T-helper 2 cell treated with Interferon-gamma antibody and Interleukin-4, amounts not matched to agents 5 μg/mL and 100 μg/mL, for 36 hours (primary cell): ENCODE results near the gene CDH13.

Experiments
- DNase-seq: peaks from one replicate; pipeline ENCODE4 v3.0.0; 2021; ENCODE audit warnings: low spot score
- H3K27ac Mint-ChIP-seq: one replicate; pipeline ENCODE4 v1.8.0; 2021; ENCODE audit warnings: mild to moderate bottlenecking, mixed read lengths
- H3K27me3 Mint-ChIP-seq: one replicate; pipeline ENCODE4 v1.8.0; 2021; ENCODE audit warnings: low read depth, mixed read lengths
- H3K36me3 Mint-ChIP-seq: one replicate; pipeline ENCODE4 v1.8.0; 2021; ENCODE audit warnings: low read depth, mixed read lengths
- H3K4me1 Mint-ChIP-seq: one replicate; pipeline ENCODE4 v1.8.0; 2021; ENCODE audit warnings: low read depth, mixed read lengths
- H3K4me3 Mint-ChIP-seq: one replicate; pipeline ENCODE4 v1.8.0; 2022; ENCODE audit warnings: mild to moderate bottlenecking, moderate library complexity, mixed read lengths
- H3K9me3 Mint-ChIP-seq: one replicate; pipeline ENCODE4 v1.8.0; 2021; ENCODE audit warnings: mixed read lengths

CDH13 gene

GRCh38 chr16:83724585-83724984 is 1097.8 kb downstream of the CDH13 start:
- Mint-ChIP-seq H3K4me3 (no peak overlapping the region), H3K27ac (no peak overlapping the region), H3K36me3 (no peaks in the 10 kb centered on the region), H3K9me3 (peaks cover 13% of the 10 kb centered on the region), H3K4me1 (peaks cover 12% of the 10 kb centered on the region), H3K27me3 (no peaks in the 10 kb centered on the region)
- no peak for DNase-seq

DNA sequence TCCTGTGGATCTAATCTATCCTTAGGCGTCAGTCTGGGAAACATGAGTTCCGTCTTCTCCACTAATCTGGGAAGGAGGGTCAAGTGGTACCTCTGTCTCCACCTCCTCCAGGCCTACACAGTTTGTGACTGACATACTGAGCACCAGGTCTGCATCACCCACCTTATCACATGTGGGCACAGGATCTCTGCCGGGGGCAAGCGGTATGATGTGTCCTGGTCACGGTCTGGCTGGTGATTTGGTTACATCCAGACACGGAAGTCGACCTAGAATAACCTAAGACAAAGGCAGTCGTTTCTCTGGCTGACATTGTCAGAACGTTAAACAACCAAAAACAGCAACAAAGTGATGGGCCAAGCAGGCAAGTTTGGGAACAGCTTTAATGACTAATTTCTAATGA is 1098.5 kb downstream of the CDH13 start:
- no peak overlapping the region for H3K27ac Mint-ChIP-seq
- H3K4me3 Mint-ChIP-seq = no peak overlapping the region
- peaks cover 12% of the 10 kb centered on the region for H3K4me1 Mint-ChIP-seq
- no peaks in the 10 kb centered on the region for H3K27me3 Mint-ChIP-seq
- H3K9me3 Mint-ChIP-seq = peaks cover 13% of the 10 kb centered on the region
- H3K36me3 Mint-ChIP-seq = no peaks in the 10 kb centered on the region
- no peak for DNase-seq

GRCh38 chr16:83727018-83727417 is 1100.2 kb downstream of the CDH13 start:
- H3K4me1 Mint-ChIP-seq = peaks cover 12% of the 10 kb centered on the region
- peak overlapping the region; percentile 13 for H3K4me3 Mint-ChIP-seq
- H3K27me3 Mint-ChIP-seq = no peaks in the 10 kb centered on the region
- no peaks in the 10 kb centered on the region for H3K36me3 Mint-ChIP-seq
- peaks cover 23% of the 10 kb centered on the region for H3K9me3 Mint-ChIP-seq
- peak; percentile 18 for DNase-seq
- peak overlapping the region; percentile 18 for H3K27ac Mint-ChIP-seq

DNA sequence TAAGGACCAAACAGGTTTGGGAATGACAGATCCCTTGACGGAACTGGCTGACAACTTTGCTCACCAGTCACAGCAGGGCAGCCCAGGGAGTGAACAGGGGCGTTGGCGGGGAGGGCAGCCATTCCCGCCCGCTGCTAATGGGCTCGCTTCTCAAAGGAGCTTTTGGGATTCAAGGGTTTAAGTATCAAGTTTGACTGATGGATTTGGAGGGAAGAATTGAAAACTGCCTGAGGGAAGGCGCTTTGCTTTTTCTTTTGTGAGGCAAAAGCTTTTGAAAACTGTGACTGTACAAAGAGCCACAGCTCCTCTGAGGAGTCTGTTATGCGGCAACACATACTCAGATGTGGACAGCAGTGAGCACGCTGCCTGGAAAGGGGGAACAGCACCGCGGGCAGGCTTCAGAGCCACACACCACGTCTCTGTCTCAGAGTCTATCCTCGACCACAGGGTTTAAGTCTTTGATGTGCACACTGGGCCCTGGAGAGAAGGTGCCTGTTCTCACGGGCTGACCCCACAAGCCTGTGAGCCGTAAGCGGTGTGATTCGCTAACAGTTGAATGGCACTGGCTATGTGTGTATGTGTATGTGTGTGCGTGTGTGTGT is 1101.1 kb downstream of the CDH13 start:
- DNase-seq = no peak
- Mint-ChIP-seq H3K9me3 (peaks cover 23% of the 10 kb centered on the region), H3K36me3 (no peaks in the 10 kb centered on the region), H3K27ac (no peak overlapping the region), H3K27me3 (no peaks in the 10 kb centered on the region), H3K4me3 (no peak overlapping the region), H3K4me1 (peaks cover 12% of the 10 kb centered on the region)

DNA sequence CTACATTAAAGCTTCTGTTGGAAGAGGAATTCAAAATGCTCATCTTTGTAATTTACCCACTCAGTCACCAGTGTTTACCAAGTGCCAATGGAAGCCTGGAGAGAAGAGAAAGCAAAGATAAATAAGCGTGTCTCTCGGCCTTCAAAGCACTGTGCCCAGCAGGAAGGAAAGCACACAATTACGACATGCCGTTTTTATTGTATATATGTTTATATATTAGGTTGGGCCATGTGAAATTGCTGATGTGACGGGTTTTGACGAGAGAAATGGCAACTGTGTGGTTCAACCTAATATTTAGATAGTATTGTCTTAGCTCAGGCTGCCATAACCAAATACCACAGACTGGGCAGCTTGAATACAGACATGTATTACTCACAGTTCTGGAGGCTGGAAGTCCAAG is 1101.7 kb downstream of the CDH13 start:
- Mint-ChIP-seq H3K27me3 (no peaks in the 10 kb centered on the region), H3K4me1 (peaks cover 12% of the 10 kb centered on the region), H3K9me3 (peaks cover 23% of the 10 kb centered on the region), H3K36me3 (no peaks in the 10 kb centered on the region), H3K4me3 (no peak overlapping the region), H3K27ac (no peak overlapping the region)
- DNase-seq = no peak

- Mint-ChIP-seq H3K4me3 (no peak overlapping the region), H3K4me1 (peaks cover 10% of the 10 kb centered on the region), H3K36me3 (no peaks in the 10 kb centered on the region), H3K27ac (no peak overlapping the region), H3K9me3 (peaks cover 18% of the 10 kb centered on the region), H3K27me3 (no peaks in the 10 kb centered on the region)
- no peak for DNase-seq
Observed at GRCh38 chr16:83730812-83731211, 1104.0 kb downstream of the CDH13 start.

DNA sequence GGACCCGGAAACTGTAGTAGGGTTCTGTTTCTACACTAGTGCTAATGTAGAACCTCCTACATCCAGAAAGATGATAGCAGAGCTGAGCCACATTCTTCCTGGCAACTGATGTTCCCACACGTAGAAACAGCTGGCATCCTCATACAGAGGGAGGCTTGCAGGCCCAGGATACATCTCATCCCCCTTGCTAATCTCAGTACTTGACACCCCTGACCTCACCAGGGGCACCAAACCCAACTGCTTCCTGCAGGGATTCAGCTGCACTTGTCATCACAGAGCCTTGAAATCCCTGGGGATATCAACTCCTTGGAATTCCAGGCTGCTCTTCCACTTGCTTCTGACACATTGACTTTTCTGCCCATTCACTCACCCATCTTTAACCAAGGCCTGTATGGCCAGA is 1105.8 kb downstream of the CDH13 start:
- Mint-ChIP-seq H3K9me3 (peaks cover 27% of the 10 kb centered on the region), H3K27ac (no peak overlapping the region), H3K4me1 (no peaks in the 10 kb centered on the region), H3K4me3 (no peak overlapping the region), H3K27me3 (no peaks in the 10 kb centered on the region), H3K36me3 (no peaks in the 10 kb centered on the region)
- no peak for DNase-seq

DNA sequence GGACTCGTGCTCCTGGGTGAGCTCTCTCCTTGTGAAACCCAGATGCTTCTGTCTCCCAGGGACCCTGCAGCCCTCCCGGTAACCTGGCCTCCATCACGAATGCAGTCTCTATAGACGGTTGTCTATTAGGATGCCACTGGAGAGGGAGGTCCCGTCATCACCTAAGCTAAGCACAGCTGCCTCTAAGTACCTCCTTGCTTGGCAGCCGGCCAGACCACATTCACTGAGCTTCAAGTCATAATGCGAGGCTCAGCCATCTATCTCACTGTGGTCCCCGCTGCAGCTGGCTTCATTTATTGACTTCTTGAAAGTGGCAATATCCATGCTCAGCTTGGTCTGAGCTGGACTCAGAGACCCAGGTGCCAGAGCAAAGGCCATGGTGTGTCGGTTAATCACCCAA is 1106.5 kb downstream of the CDH13 start:
- Mint-ChIP-seq H3K4me1 (no peaks in the 10 kb centered on the region), H3K36me3 (no peaks in the 10 kb centered on the region), H3K4me3 (no peak overlapping the region), H3K27me3 (no peaks in the 10 kb centered on the region), H3K27ac (no peak overlapping the region), H3K9me3 (peaks cover 27% of the 10 kb centered on the region)
- no peak for DNase-seq

DNA sequence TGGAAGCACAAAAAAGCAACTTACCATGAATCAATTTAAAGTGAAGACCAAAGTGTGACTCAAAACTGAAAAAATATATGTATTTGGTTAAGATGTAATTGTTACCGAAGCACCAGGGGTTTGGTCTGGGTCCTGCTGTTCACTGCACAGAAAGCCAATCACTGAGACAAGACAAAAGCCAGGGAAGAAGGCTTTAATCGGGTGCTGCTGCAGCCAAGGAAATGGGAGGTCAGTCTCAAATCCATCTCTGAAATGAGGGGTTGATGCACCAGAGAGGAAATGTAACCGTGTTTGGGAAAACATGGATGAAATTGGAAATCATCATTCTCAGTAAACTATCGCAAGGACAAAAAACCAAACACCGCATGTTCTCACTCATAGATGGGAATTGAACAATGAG is 1107.4 kb downstream of the CDH13 start:
- H3K4me1 Mint-ChIP-seq = no peaks in the 10 kb centered on the region
- peaks cover 27% of the 10 kb centered on the region for H3K9me3 Mint-ChIP-seq
- no peak overlapping the region for H3K4me3 Mint-ChIP-seq
- no peak overlapping the region for H3K27ac Mint-ChIP-seq
- no peak for DNase-seq
- no peaks in the 10 kb centered on the region for H3K36me3 Mint-ChIP-seq
- H3K27me3 Mint-ChIP-seq = no peaks in the 10 kb centered on the region

DNA sequence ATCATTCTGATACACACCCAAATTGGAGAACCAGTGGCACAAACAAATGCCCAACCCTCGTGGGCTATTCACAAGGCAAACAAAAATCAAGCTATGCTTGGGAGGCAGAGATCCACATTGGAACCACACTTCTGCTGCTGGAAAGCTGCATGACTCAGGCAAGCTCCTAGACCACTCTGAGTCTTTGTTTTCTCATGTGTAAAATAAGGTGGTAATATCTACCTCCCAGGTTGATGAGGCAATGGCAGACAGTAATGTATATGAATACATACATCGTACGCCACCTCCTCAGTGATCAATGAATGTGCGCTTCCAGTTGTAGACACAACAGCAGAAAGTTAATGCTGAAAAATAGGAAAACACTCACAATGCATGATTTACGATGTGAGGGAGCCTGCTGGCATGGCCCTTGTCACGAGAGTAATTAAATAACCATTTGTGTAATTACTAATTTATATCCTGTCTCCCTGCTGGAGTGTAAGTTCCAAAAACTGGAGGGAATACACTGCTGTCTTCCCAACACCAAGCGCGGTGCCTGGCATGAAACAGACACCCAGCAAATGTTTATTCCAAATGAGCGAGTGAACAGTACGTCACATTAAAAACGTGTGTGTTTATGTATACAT is 1111.1 kb downstream of the CDH13 start:
- DNase-seq = no peak
- Mint-ChIP-seq H3K9me3 (peaks cover 17% of the 10 kb centered on the region), H3K4me1 (no peaks in the 10 kb centered on the region), H3K36me3 (no peaks in the 10 kb centered on the region), H3K27me3 (no peaks in the 10 kb centered on the region), H3K27ac (no peak overlapping the region), H3K4me3 (no peak overlapping the region)

- H3K4me3 Mint-ChIP-seq = no peak overlapping the region
Observed at GRCh38 chr16:83738923-83739503, 1112.2 kb downstream of the CDH13 start.

DNA sequence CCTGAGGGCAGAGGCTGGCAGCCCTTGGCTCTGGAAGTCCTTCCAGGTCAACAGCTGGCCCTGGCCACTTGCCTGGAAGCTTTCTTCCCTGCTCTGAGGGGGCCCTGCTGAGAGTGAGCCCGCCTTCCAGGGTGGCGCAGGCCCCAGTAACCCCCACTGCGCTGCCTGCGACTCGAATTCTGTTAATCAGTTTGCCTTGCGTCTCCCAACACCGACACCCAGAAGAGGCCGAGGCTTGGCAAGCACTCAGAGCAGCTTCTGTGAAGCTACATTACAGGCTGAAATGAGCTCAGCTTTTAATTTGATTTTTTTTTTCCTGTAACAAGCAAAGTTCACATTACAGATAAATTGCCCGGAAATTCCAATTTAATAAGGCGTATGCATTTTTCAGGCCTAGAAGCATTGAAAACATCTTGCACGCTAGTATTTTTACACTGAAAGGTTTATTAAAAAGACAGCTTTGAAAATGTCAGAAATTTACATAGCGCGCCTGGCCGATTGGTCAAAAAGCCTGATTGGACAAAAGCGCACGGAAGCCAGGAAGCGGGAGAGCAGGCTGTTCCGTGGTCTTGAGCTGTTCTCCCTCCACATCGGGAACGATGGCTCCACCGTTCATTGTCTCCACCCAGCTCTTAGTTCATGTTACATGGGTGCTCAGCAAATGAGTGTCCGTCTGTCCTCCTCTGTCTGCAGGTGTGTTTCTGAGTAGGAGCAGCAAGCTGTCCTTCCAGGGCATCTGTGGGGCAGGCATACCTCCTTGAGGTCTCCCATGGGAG is 1115.5 kb downstream of the CDH13 start:
- H3K27me3 Mint-ChIP-seq = no peaks in the 10 kb centered on the region

More at GRCh38 chr16:83738923-83739503, 1112.2 kb downstream of the CDH13 start:
- DNase-seq = no peak
- H3K36me3 Mint-ChIP-seq = no peaks in the 10 kb centered on the region
- H3K27me3 Mint-ChIP-seq = no peaks in the 10 kb centered on the region
- H3K9me3 Mint-ChIP-seq = peaks cover 14% of the 10 kb centered on the region
- no peak overlapping the region for H3K27ac Mint-ChIP-seq
- no peaks in the 10 kb centered on the region for H3K4me1 Mint-ChIP-seq

DNA sequence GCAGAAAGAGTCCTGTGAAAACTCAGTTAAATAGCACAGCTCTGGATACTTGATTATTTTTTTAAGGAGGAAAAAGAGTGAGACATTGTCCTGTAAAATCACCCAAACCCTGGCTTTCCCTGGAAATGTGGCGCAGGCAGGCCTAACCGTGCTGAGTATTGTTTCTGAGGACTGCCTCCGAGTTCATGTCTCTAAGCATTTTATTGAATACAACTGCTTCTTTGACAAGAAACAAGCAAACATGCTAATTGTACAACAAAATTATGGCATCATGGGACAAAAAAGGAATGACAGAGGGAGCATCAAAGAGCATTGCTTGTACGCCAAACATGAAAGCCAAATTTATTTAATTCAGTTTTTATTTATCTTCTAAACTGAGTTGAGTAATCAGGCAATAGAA is 1116.5 kb downstream of the CDH13 start:
- H3K9me3 Mint-ChIP-seq = no peaks in the 10 kb centered on the region
- DNase-seq = no peak

More for the DNA sequence above, 1115.5 kb downstream of the CDH13 start:
- Mint-ChIP-seq H3K4me1 (no peaks in the 10 kb centered on the region), H3K27ac (no peak overlapping the region), H3K4me3 (no peak overlapping the region), H3K36me3 (no peaks in the 10 kb centered on the region), H3K9me3 (no peaks in the 10 kb centered on the region)
- no peak for DNase-seq

DNA sequence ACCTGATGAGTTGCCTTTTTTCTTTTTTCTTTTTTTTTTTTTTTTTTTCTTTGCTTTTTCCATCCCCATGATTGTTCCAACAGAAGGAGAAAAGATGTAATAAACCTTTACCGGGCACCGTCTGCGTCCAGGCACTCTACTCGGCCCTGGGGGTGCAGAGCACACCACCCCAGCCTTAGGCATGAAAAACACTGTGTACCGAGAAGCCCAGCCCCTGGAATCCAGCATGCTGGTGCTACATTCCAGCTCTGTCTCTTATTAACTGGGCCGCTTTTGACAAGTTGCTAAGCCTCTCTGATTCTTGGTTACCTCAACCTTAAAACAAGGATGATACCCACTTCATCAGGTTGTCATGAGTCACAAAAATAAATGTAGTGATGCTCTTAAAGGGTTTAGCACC is 1117.0 kb downstream of the CDH13 start:
- Mint-ChIP-seq H3K4me1 (no peaks in the 10 kb centered on the region), H3K27ac (no peak overlapping the region), H3K27me3 (no peaks in the 10 kb centered on the region), H3K9me3 (no peaks in the 10 kb centered on the region), H3K36me3 (no peaks in the 10 kb centered on the region), H3K4me3 (no peak overlapping the region)
- no peak for DNase-seq

More for the DNA sequence above, 1116.5 kb downstream of the CDH13 start:
- Mint-ChIP-seq H3K27ac (no peak overlapping the region), H3K27me3 (no peaks in the 10 kb centered on the region), H3K36me3 (no peaks in the 10 kb centered on the region), H3K4me3 (no peak overlapping the region), H3K4me1 (no peaks in the 10 kb centered on the region)
